Body of pancreas (tissue), 4 donors: ENCODE results near the gene DPYD. TPM values are rescaled to one million over a fixed set of nuclear protein-coding genes. Genes with fewer than 3 reads are reported as not detected.

ENCODE experiments used
- ATAC-seq: fragments of 150-250 bp; one replicate; pipeline ENCODE4 v1.9.1; 2016
- DNase-seq, 4 donors: peaks; one replicate each; pipeline ENCODE4 v3.0.0-alpha.2; 2019
- H3K27ac ChIP-seq, 4 donors: fragments of 200-600 bp; sonication (generic); 1 replicate in 3 of 4; 2 replicates in 1 of 4; pipeline versions ENCODE4 v1.5.1 to v1.6.1; 2016 to 2019; ENCODE audit warnings: mild to moderate bottlenecking in 1 of 4, mixed read lengths in 1 of 4, moderate library complexity in 1 of 4
- H3K27me3 ChIP-seq, 2 donors: fragments of 200-600 bp; sonication (generic); one replicate each; pipeline ENCODE4 v1.6.0; 2016; ENCODE audit warnings: mild to moderate bottlenecking in 1 of 2
- H3K36me3 ChIP-seq, 2 donors: fragments of 200-600 bp; sonication (generic); replicated peaks in 1 of 2; 2 replicates each; pipeline ENCODE4 v1.5.1; 2016; ENCODE audit warnings: low read depth in 2 of 2; ENCODE audit not compliant: insufficient read depth in 1 of 2
- H3K4me1 ChIP-seq: fragments of 200-600 bp; sonication (generic); one replicate; pipeline ENCODE4 v1.6.0; 2016
- H3K4me3 ChIP-seq, 2 donors: fragments of 200-600 bp; sonication (generic); 1 replicate in 1 of 2; 2 replicates in 1 of 2; pipeline ENCODE4 v1.5.1; 2016 to 2019
- H3K9me3 ChIP-seq, 3 donors: fragments of 200-600 bp; sonication (generic); 1 replicate in 2 of 3; 2 replicates in 1 of 3; pipeline ENCODE4 v1.5.1; 2016
- CTCF ChIP-seq, 7 experiments: fragments of 450-650 bp in 4 of 7; fragments of 200-600 bp in 3 of 7; sonication (generic) in 3 of 7; IDR thresholded peaks; one replicate each; pipeline ENCODE4 v1.5.1; 2016 to 2019; ENCODE audit warnings: antibody characterized with exemption in 7 of 7
- POLR2A ChIP-seq, 3 donors: fragments of 450-650 bp; IDR thresholded peaks; one replicate each; pipeline ENCODE4 v1.6.1; 2016; ENCODE audit warnings: antibody characterized with exemption in 3 of 3, mild to moderate bottlenecking in 2 of 3
- WGBS, 2 donors: methylation state at CpG; one replicate each; pipeline ENCODE4 v1.1.5; 2017; 5-methylcytosine and 5-hydroxymethylcytosine counted together
- intact Hi-C: fragments of 100-400 bp; cut with DNase I; formaldehyde crosslinking; loops from one replicate; pipeline ENCODE4 v1.15.1; 2023
- total RNA-seq, 2 donors: library from RNA; depleted of rRNA; stranded (reverse); fragments of >200 nt; gene quantifications; one replicate each; pipeline ENCODE4 v1.1.0, GENCODE V29; 2016

DPYD gene
- total RNA-seq, 2 donors from 2014 or later = 13.8 to 17.1 TPM

- no peak for ATAC-seq
- H3K36me3 ChIP-seq = no peaks in the 10 kb centered on the region
- 87 to 90% methylated on average over 3 of the region's 3 CpGs for WGBS, 2 donors
- no peak for DNase-seq
- H3K4me1 ChIP-seq = no peaks in the 10 kb centered on the region
- H3K27ac ChIP-seq = no peak overlapping the region
- H3K4me3 ChIP-seq = no peak overlapping the region
- intact Hi-C loops = no loop called here
- TF ChIP-seq CTCF (IDR thresholded peaks at IDR 0.05) = no peak
- TF ChIP-seq POLR2A (IDR thresholded peaks at IDR 0.05) = no peak
- H3K27me3 ChIP-seq = no peaks in the 10 kb centered on the region
- H3K9me3 ChIP-seq = no peaks in the 10 kb centered on the region
Observed at GRCh38 chr1:97573553-97573952, 347.3 kb downstream of the DPYD start.

GRCh38 chr1:97572561-97572960 lies 348.3 kb downstream of the DPYD start:
- TF ChIP-seq POLR2A (IDR thresholded peaks at IDR 0.05) = no peak
- no peak for TF ChIP-seq CTCF (IDR thresholded peaks at IDR 0.05)
- intact Hi-C loops = no loop called here
- no peaks in the 10 kb centered on the region for H3K9me3 ChIP-seq
- H3K27me3 ChIP-seq = no peaks in the 10 kb centered on the region
- WGBS, 2 donors = 50 to 51% methylated on average over 1 of the region's 1 CpG
- no peaks in the 10 kb centered on the region for H3K36me3 ChIP-seq
- DNase-seq (no peak), ATAC-seq (no peak)
- H3K4me1 ChIP-seq = no peaks in the 10 kb centered on the region
- no peak overlapping the region for H3K4me3 ChIP-seq
- no peak overlapping the region for H3K27ac ChIP-seq

GRCh38 chr1:97571760-97572159 lies 349.1 kb downstream of the DPYD start:
- DNase-seq (no peak), ATAC-seq (no peak)
- intact Hi-C loops = no loop called here
- Histone ChIP-seq H3K36me3 (no peaks in the 10 kb centered on the region), H3K9me3 (no peaks in the 10 kb centered on the region), H3K4me3 (no peak overlapping the region), H3K4me1 (no peaks in the 10 kb centered on the region), H3K27ac (no peak overlapping the region), H3K27me3 (no peaks in the 10 kb centered on the region)
- WGBS, 2 donors = 92% methylated on average over 1 of the region's 1 CpG
- TF ChIP-seq CTCF (IDR thresholded peaks at IDR 0.05) (no peak), POLR2A (IDR thresholded peaks at IDR 0.05) (no peak)

GRCh38 chr1:97570691-97571090 lies 350.1 kb downstream of the DPYD start:
- Histone ChIP-seq H3K9me3 (no peaks in the 10 kb centered on the region), H3K27ac (no peak overlapping the region), H3K27me3 (no peaks in the 10 kb centered on the region), H3K4me1 (no peaks in the 10 kb centered on the region), H3K36me3 (no peaks in the 10 kb centered on the region), H3K4me3 (no peak overlapping the region)
- intact Hi-C loops = no loop called here
- WGBS, 2 donors = 87 to 90% methylated on average over 3 of the region's 3 CpGs
- TF ChIP-seq POLR2A (IDR thresholded peaks at IDR 0.05) (no peak), CTCF (IDR thresholded peaks at IDR 0.05) (no peak)
- no peak for ATAC-seq
- no peak for DNase-seq

GRCh38 chr1:97567000-97567749 lies 353.7 kb downstream of the DPYD start:
- TF ChIP-seq POLR2A (IDR thresholded peaks at IDR 0.05) = no peak
- no peak for TF ChIP-seq CTCF (IDR thresholded peaks at IDR 0.05)
- H3K36me3 ChIP-seq = no peaks in the 10 kb centered on the region
- ATAC-seq (no peak), DNase-seq (no peak)
- H3K4me1 ChIP-seq = no peaks in the 10 kb centered on the region
- no peaks in the 10 kb centered on the region for H3K9me3 ChIP-seq
- H3K27ac ChIP-seq = no peak overlapping the region
- no peaks in the 10 kb centered on the region for H3K27me3 ChIP-seq
- H3K4me3 ChIP-seq = no peak overlapping the region
- WGBS, 2 donors = 91 to 94% methylated on average over 4 of the region's 4 CpGs
- intact Hi-C loops = no loop called here
